ENCODE measurements around the gene PDRG1.

Gene PDRG1

GRCh38 chr20:31951530-31952453 lies at the start of gene PDRG1:
PDRG1 (minus strand) TSS chr20:31952046; CDS start chr20:31951961, 85 bp downstream.
- DNase-seq, result peak; percentile 95

- no peak for DNase-seq
These were observed 46.4 kb upstream of the PDRG1 start for GRCh38 chr20:31998246-31998645.

- DNase-seq, result no peak
These were observed 45.1 kb upstream of the PDRG1 start for GRCh38 chr20:31996996-31997395.

- no peak for DNase-seq
These were observed 40.2 kb upstream of the PDRG1 start for GRCh38 chr20:31992086-31992485.

- no peak for DNase-seq
These were observed 39.5 kb upstream of the PDRG1 start for GRCh38 chr20:31991339-31991705.

GRCh38 chr20:31990641-31991338 lies 38.9 kb upstream of the PDRG1 start:
- DNase-seq, result no peak

- DNase-seq, result no peak
These were observed 37.3 kb upstream of the PDRG1 start for GRCh38 chr20:31989030-31989645.

GRCh38 chr20:31988430-31989015 lies 36.7 kb upstream of the PDRG1 start:
- DNase-seq, result no peak

GRCh38 chr20:31987744-31988143 lies 35.9 kb upstream of the PDRG1 start:
- no peak for DNase-seq

GRCh38 chr20:31984981-31985471 lies 33.2 kb upstream of the PDRG1 start:
- no peak for DNase-seq

- DNase-seq, result no peak
These were observed 29.9 kb upstream of the PDRG1 start for GRCh38 chr20:31981784-31982183.

GRCh38 chr20:31979713-31980426 lies 28.0 kb upstream of the PDRG1 start:
- no peak for DNase-seq

- no peak for DNase-seq
These were observed 25.2 kb upstream of the PDRG1 start for GRCh38 chr20:31977080-31977479.

- DNase-seq, result no peak
These were observed 24.0 kb upstream of the PDRG1 start for GRCh38 chr20:31975874-31976273.

- no peak for DNase-seq
These were observed 23.2 kb upstream of the PDRG1 start for GRCh38 chr20:31974951-31975487.

- DNase-seq, result no peak
These were observed 22.4 kb upstream of the PDRG1 start for GRCh38 chr20:31974296-31974695.

- no peak for DNase-seq
These were observed 20.7 kb upstream of the PDRG1 start for GRCh38 chr20:31972471-31973021.

- no peak for DNase-seq
These were observed 18.1 kb upstream of the PDRG1 start for GRCh38 chr20:31969991-31970390.

GRCh38 chr20:31968291-31969126 lies 16.7 kb upstream of the PDRG1 start:
- peak; percentile 51 for DNase-seq

- DNase-seq, result no peak
These were observed 16.0 kb upstream of the PDRG1 start, which contains the start of gene XKR7 for GRCh38 chr20:31967830-31968249. XKR7 (plus strand) TSS chr20:31968151; CDS start chr20:31968176, 25 bp downstream.

Data from fibroblast of skin of right quadriceps (primary cell).